Measurements from ENCODE around the gene GIPC1.
A peak's percentile ranks its signal among the peaks of the same experiment; 100 is the strongest.
"Not testable (repeated sequence)": the region's sequence is repeated elsewhere in the genome, so short reads cannot be mapped to it uniquely, and the experiment has no call there.

GIPC1 gene, protein sequence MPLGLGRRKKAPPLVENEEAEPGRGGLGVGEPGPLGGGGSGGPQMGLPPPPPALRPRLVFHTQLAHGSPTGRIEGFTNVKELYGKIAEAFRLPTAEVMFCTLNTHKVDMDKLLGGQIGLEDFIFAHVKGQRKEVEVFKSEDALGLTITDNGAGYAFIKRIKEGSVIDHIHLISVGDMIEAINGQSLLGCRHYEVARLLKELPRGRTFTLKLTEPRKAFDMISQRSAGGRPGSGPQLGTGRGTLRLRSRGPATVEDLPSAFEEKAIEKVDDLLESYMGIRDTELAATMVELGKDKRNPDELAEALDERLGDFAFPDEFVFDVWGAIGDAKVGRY

DNA sequence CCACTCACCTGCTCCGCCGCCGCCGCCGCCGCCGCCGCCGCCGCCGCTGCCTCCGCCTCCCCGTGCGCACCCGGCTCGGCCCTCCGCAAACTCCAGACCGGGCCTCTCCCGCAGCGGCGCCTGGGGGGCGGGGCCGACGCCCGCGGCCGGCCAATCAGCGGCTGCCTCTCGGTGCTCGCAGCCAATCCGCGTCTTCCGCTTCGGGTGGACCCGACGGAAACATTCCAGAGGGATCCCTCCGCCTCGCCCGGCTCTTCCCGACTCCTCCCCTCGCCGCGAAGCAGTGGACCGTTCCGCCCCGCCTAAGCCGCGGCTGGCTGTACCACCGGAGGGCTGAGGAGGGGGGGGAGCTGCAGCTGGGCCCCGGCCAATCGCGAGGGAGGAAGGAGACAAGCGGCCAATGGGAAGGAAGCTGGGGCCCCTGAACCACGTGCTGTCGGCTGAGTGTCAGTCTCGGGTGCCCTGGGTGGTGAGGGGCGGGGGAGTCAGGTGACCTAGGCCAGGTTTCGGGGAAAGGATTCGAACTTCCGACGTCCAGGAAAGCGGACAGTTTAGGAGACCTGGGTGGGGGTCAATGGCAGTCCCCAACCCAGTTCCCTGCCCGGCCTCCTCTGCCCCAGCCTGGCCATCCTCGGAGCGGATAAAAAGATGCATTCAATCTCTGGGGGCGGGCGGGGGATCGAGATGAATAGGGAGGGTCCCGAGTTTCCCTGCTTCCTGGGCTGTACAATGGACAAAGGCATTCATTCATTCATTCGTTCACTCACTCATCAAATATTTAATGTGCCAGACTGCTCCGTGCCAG is at the start of gene GIPC1:
Gene GIPC1 (minus strand): TSS at position 99 of the 805 bp plus-strand sequence. CDS start 13,151 bp downstream, outside the sequence.
- DNase-seq (ENCODE audit: low read depth) = peak; percentile 56

DNA sequence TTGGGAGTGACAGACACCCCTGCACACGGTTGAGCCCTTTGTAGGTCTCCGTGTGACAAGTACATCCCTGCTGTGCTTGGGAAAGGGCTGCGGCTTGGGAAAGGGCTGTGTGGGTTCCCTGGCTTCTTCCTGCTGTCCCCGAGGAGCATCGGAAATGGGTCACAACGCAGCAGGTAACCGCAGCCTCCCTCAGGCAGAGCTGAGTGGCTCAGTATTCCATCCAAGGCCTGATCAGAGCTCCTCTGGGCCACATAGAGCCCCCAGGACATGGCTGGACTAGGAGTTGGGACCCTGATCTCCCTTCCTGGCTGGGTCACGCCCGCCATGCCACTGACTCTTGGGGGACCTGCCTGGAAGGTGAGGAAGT is 49.8 kb upstream of the GIPC1 start:
- no peak for DNase-seq (ENCODE audit: low read depth)

DNA sequence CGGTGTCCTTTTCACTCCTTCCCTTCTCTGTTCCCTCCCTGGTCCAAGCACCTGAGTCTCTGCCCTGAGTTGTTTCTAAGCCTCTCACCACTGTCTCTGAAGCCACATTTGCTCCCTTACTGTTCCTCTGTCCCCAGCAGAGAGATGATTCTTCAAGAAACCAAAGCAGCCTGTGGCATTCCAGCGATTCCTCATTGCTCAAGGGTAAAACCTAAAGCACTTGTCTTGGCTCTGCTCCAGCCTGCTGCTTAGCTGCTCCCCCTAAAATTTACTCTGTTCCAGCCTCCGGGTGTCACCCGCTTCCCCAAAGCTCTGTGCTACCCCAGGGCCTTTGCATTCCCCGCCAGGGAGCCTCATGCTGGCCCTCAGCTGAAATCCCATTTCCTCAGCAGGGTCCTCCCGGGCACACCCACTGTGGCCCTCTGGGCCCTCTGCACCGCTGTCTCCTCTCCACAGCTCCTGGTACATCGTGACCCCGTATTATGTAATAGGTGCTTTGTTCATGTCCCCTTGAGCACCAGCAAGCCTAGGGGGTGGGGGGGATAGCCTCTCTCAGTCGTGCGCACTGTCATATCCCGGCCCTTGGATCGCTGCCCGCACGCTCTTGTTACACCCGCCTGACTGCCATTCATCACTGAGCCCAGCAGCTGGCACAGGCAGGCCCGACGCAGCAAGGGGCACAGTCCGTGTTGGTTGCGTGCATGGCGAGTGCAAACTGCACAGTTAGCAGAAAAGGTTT is 49.2 kb upstream of the GIPC1 start:
- no peak for DNase-seq (ENCODE audit: low read depth)

DNA sequence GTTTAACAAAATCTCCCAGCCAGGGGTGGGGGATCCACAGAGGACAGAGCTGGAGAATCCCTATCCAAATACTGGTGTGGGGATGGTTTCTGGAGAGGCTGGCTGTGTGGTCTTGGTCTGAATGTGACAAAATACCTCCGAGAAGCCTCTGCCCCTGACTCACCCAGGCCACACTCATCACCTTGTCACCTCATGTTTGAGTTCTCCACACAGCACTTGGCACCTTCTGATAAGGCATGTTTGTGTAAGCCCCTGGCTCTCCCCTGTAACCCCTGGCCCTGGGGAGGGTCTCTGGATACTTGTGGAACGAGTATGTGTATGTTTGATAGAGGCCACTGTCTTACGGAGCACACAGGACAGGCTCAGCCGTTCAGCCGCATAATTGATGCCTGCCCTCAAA is 48.1 kb upstream of the GIPC1 start:
- no peak for DNase-seq (ENCODE audit: low read depth)

DNA sequence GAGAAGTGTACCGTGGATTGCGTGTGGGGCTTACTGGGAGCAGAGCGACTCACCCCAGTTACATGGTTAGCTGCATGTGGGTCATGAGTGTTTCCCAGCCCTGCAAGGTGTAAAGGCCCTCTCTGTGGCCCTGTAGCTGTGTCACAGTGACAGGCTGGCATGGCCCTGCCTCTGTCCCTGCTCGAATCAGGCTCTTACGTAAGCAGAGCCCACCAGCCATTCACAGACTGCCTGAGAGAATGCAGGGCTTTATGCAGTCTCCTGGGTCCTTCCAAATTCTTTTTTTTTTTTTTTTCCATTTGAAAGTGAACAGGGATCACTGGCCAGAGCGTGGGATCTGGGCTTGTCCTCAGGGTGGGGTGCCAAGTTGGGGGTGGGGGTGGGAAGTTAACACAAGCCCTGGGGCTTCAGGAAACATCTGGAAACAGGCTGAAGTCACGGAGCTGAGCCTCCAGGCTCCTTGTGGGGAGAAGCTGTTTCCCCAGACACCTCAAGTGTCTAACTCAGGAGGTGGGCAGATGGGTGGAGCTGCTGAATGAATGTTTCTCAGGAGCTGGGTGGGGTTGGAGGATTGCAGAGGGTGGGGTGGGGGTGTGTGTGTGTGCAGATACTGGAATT is 46.9 kb upstream of the GIPC1 start:
- DNase-seq (ENCODE audit: low read depth) = no peak

DNA sequence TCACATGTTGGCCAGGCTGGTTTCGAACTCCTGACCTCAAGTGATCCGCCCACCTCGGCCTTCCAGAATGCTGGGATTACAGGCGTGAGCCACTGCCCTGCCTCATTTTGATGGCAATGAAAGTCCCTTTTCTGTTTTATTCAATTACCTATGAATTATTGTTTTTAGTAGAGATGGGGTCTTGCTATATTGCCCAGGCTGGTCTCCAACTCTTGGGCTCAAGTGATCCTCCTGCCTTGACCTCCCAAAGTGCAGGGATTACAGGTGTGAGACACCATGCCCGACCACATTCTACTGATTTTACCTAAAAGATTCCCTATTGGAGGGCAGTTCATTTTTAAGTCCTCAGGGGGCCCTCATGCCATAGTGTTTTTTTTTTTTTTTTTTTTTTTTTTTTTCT is 46.1 kb upstream of the GIPC1 start:
- DNase-seq (ENCODE audit: low read depth) = not testable (repeated sequence)

DNA sequence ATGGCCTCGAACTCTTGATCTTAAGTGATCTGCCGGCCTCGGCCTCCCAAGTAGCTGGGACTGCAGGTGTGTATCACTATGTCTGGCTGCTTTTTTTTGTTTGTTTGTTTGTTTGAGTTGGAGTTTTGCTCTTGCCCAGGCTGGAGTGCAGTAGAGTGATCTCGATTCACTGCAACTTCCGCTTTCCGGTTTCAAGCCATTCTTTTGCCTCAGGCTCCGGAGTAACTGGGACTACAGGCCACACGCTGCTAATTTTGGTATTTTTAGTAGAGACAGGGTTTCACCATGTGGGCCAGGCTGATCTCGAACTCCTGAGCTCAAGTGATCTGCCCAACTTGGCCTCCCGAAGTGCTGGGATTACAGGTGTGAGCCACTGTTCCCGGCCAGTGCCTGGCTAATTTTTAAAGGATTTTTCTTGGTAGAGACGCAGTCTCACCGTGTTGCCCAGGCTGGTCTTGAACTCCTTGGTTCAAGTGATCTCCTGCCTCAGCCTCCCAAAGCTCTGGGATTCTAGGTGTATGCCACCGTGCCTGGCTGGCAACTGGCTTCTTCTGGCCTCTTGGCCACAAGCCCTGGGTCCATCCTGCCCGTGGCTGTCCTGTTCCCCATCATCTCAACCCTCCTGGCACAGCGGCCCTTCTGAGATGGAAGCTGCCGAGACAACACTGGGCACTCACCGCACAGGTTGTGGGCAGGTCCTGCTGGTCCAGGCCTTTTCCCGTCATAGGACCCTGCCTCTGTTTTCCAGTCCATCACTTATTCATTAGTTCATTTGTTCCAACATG is 45.0 kb upstream of the GIPC1 start:
- no peak for DNase-seq (ENCODE audit: low read depth)

DNA sequence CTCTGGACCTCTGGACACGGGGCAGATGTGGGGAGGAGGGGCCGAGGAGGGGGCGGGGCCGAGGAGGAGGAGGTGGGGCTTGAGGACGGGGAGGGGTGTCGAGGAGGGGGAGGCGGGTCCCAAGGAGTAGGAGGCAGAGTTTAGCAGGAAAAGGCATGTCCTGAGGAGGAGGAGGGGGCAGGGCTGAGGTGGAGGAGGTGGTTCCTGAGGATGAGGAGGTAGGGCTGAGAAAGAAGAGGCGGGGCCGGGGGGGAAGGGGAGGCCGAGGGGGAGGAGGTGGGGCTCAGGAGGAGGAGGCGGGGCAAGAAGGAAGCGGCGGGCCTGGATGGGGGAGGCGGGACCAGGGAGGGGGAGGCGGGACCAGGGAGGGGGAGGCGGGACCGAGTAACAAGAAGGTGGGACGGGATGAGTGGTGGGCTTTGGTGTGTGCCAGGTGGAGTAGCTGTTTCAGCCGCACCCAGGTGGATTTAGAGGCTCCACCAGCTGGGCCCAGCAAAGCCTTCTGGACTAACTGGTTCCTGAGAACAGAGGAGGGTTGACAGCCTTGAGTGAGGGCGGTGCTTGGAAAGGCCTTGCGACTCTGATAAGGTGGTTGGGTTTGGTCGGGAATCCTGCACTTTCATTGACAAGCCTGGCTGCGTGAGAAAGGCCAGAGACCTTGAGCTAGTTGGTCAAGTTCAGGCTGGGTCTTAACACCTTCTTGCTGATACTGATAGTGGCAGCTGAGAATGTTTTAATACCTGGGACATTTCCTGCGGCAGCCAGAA is 41.2 kb upstream of the GIPC1 start:
- no peak for DNase-seq (ENCODE audit: low read depth)

DNA sequence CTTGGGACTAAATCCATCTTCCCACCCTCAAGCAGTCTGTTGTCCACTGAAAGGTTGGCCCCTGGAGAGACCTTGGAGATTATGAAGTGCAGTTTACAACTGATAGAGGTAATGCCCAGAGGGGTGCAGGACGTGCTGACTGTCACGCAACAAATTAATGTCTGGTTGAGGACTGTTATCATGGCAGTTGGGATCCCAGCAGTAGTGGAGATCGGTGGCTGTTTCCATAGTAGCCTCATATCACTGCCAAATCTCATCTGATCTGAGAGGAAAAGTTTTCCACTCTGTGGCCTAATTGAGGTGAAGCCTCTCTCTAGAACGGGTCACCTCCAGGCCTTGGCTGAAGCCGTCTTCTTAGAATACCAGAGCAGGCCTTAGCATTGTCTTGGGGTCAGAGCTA is 37.5 kb upstream of the GIPC1 start:
- no peak for DNase-seq (ENCODE audit: low read depth)

DNA sequence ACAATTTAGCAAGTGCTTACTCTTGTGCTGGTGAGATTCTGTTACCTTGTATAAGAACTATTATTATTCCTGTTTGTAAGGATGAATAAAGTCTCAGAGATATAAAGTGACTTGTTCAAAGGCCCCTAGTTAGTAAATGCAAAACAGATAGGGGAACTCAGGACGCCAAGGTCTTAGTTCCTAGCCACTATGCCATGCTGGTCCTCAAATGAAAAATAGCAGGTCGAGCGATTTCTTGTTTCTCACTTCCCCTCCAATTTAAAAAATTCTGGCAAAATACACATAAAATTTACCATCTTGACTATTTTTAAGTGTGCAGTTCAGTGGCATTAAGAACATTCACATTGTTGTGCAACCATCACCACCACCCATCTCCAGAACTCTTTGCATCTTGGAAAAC is 34.6 kb upstream of the GIPC1 start:
- DNase-seq (ENCODE audit: low read depth) = no peak

DNA sequence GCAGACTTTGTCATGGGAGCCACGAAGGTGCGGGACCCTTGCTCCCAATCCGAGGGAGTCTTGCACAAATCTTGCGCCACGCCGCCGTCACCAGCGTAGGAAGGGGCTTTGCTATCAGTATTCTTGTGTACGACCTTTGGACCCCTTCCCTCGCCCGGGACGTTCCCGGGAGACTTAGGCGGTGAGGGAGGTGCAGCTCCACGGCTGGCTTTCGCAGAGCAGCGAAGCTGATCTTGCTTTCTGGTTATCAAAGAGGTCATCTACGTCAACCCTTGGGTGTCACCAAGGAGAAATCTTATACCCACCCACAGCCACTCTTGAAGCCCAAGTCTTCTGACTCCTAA is 34.0 kb upstream of the GIPC1 start:
- no peak for DNase-seq (ENCODE audit: low read depth)

DNA sequence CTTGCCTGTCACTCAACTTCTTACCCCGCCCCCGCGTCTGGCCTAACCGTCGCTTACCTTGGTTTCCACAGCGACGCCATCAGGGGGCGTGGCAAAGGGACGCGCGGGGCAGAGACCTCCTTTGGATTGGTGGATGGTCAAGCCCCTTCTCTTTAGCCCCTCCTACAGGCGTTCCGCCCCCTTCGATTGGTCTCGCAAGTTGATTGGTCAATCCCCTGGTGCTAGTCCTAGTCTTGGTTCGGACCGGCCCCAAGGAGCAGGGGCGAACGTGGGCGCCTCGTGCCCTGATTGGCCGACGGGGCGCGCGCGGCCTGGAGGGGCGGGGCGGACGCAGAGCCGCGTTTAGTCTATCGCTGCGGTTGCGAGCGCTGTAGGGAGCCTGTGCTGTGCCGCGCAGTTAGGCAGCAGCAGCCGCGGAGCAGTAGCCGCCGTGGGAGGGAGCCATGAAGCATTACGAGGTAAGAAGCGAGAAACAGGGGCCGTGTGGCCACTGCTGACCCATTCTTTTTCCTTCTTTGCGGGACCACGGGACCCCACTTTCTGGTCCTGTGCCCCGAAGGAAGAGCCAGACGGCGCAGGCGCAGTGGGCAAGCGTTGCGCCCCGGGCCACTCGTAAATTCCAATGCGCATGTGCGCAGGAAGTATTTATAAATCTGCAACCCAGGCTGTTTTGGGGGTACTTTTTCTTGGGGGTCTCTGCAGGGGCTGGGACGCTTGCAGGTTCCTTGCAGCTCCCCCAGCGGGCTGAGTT is 33.5 kb upstream of the GIPC1 start, which contains the start of gene TECR:
Gene TECR (plus strand): TSS at position 341 of the 751 bp plus-strand sequence. CDS start 103 bp downstream, at position 444.
- DNase-seq (ENCODE audit: low read depth) = peak; percentile 100

DNA sequence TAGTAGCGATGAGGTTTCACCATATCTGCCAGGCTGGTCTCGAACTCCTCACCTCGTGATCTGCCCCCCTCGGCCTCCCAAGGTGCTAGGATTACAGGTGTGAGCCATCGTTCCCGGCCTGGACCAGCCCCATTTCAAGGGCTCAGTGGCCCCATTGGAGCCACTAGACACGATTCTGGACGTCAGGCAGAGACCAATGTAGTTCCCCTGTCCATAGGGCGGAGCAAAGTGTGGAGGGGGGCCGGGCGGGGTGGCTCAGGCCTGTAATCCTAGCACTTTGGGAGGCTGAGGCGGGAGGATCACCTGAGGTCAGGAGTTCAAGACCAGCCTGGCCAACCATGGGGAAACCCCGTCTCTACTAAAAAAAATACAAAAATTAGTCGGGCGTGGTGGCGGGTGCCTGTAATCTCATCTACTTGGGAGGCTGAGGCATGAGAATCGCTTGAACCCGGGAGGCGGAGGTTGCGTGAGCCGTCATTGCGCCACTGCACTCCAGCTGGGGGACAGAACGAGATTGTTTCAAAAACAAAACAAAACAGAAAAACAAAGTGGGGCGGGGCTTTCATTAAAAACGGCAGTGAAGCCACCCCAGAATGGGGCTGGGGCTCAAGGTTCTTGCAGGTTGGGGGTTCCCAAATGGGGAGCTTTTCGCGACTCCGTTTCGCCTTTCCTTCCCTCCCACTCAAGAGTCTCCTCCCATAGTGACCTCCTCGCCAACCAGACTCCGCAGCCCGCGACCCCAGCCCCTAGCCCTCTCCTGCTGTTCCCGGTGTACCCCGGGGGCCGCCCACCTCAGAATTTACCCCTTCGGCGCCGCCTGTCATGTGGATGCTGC is 32.7 kb upstream of the GIPC1 start:
- no peak for DNase-seq (ENCODE audit: low read depth)

DNA sequence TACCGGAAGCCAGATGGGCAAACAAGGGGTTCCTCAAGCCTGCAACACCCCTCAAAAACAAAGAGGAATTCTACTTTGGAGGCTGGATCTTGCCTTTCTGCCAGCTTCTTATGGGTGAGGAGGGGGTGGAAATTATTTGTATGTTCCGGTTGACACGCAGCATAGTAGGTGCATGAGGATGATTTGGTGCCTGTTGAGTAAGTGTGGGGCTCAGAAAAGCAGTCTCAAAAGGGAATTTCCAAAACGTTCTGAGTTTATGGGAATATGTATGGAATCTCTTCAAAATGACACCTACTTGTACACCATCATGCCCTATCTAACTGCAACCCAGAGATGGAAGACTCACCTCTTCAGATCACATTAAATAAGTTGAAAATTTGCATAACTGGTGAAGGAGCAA is 30.5 kb upstream of the GIPC1 start:
- no peak for DNase-seq (ENCODE audit: low read depth)

DNA sequence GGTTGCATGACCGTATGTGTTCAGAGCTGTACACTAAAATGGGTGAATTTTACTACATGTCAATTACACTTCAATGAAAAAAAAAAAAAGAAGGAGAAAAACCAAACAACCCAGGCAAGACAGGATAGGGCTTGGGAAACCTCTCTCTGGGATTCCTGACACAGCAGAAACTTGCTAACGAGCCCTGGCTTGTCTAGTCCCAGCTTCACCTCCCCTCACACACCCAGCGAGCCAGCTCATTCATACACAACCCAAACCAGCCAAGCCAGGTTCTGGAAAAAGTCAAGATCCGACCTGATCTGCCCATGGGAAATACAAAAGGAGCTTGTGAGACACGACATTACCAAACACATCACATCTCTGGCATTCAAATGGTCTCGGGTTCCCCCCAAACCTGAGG is 29.8 kb upstream of the GIPC1 start:
- no peak for DNase-seq (ENCODE audit: low read depth)

DNA sequence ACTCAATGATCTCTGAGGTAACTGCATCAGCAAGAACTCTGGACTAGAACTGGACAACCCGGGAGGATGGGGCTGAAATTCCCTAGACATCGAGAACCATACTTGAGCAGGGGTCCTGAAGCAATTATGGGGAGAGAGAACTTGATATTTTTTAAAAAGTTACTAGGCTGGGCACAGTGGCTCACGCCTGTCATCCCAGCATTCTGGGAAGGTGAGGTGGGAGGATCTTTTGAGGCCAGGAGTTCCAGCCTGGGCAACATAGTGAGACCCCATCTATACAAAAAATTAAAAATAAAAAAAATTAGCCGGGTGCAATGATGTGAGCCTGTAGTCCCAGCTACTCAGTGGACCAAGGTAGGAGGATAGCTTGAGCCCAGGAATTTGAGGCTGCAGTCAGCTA is 24.6 kb upstream of the GIPC1 start:
- DNase-seq (ENCODE audit: low read depth) = no peak

DNA sequence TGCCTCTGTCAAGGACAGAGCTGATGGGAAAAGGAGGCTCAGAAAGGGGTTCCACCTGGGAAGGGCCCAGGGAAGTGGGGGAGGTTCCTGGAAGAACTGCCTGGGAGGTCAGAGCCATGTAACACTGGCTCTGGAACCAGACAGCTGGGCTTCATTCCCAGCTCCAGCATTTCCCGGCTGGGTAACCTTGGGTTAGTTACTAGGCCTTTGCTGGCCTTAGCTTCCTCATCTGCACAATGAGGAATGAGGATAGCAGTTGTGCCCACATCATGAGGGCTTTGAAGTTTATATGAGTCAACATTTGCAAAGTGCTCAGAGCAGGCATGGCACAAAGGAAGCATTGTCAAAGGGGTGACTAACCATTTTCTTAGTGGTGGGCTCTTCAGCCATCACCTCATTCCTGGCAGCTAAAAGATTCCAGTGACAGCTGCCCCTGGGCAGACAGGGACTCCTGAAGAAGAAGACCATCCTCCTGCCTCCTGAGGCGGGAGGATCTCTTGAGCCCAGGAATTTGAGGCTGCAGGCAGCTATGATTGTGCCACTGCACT is 24.0 kb upstream of the GIPC1 start:
- DNase-seq (ENCODE audit: low read depth) = no peak

DNA sequence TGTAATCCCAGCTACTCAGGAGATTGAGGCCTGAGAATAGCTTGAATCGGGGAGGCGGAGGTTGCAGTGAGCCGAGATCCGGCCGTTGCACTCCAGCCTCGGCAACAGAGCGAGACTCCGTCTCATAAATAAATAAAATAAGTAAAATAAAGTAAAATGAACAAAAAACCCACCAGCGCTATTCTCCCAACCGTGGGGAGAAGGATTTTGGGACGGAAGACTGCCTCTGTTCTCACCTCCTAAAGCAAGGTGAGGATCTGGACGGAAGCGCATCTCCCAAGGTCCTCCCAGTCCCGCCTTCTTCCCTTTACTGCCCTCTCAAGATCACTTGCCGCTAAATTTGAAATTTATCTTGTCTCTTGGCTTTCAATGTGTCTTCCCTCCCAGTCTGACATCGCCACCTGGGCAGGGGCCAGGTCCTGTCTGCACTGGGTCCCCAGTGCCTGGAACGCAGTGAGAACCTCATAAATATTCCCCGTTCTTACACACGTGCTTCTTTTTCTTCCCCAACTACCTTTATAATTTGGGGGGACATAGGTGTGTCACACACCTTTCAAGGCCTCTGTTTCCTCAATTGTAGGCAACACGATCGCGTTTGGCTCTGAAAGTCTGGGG is 23.4 kb upstream of the GIPC1 start:
- no peak for DNase-seq (ENCODE audit: low read depth)

All from stimulated activated CD8-positive, alpha-beta memory T cell treated with anti-CD3 and anti-CD28 coated beads, Interleukin-15, amount 100 ng/mL, for 1 hour (primary cell).